Measurements from ENCODE around the gene KIF25. TPM values are rescaled to one million over a fixed set of nuclear protein-coding genes. Genes with fewer than 3 reads are reported as not detected.
A peak's percentile ranks its signal among the peaks of the same experiment; 100 is the strongest.
"Not testable (repeated sequence)": the region's sequence is repeated elsewhere in the genome, so short reads cannot be mapped to it uniquely, and the experiment has no call there.

KIF25 gene
- total and polyA plus RNA-seq, 4 donors = 0.72 to 0.79 TPM; not detected in 2

GRCh38 chr6:167970230-167970629 is 27.2 kb upstream of the KIF25 start:
- Histone ChIP-seq H3K27ac (ENCODE audit: low read depth in 1 of 2, low read length in 2 of 2) (no peak overlapping the region), H3K4me1 (ENCODE audit: control insufficient read depth in 1 of 2, insufficient read depth in 2 of 2, low read length in 2 of 2) (no peaks in the 10 kb centered on the region), H3K36me3 (ENCODE audit: control insufficient read depth in 1 of 2, insufficient read depth in 2 of 2, low read length in 1 of 2) (peaks cover 5 to 9% of the 10 kb centered on the region in 2 donors), H3K9me3 (ENCODE audit: control insufficient read depth, low read length) (no peaks in the 10 kb centered on the region), H3K4me3 (ENCODE audit: low read length in 2 of 2) (no peak overlapping the region), H3K27me3 (ENCODE audit: control insufficient read depth in 1 of 2, insufficient read depth in 2 of 2, low read length in 1 of 2) (no peaks in the 10 kb centered on the region)
- ATAC-seq (ENCODE audit: low FRiP score) (no peak), DNase-seq (no peak)
- 89% methylated on average over 10 of the region's 10 CpGs for whole genome bisulfite sequencing, 2 donors
- intact Hi-C loops (cut with DNase I) = no loop called here

GRCh38 chr6:167972193-167972592 is 25.3 kb upstream of the KIF25 start:
- H3K9me3 ChIP-seq (ENCODE audit: control insufficient read depth, low read length) = no peaks in the 10 kb centered on the region
- no peaks in the 10 kb centered on the region for H3K4me1 ChIP-seq (ENCODE audit: control insufficient read depth in 1 of 2, insufficient read depth in 2 of 2, low read length in 2 of 2)
- no peak overlapping the region for H3K4me3 ChIP-seq (ENCODE audit: low read length in 2 of 2)
- no peak for ATAC-seq (ENCODE audit: low FRiP score)
- intact Hi-C loops (cut with DNase I) = no loop called here
- no peak for DNase-seq
- no peaks in the 10 kb centered on the region for H3K27me3 ChIP-seq (ENCODE audit: control insufficient read depth in 1 of 2, insufficient read depth in 2 of 2, low read length in 1 of 2)
- H3K36me3 ChIP-seq (ENCODE audit: control insufficient read depth in 1 of 2, insufficient read depth in 2 of 2, low read length in 1 of 2) = peaks cover 0 to 4% of the 10 kb centered on the region in 2 donors
- no peak overlapping the region for H3K27ac ChIP-seq (ENCODE audit: low read depth in 1 of 2, low read length in 2 of 2)
- 94 to 95% methylated on average over 10 of the region's 10 CpGs for WGBS, 2 donors

GRCh38 chr6:167973148-167973885 is 24.2 kb upstream of the KIF25 start:
- 84 to 86% methylated on average over 9 of the region's 9 CpGs for WGBS, 2 donors
- no peaks in the 10 kb centered on the region for H3K9me3 ChIP-seq (ENCODE audit: control insufficient read depth, low read length)
- peaks cover 0 to 1% of the 10 kb centered on the region in 2 donors for H3K36me3 ChIP-seq (ENCODE audit: control insufficient read depth in 1 of 2, insufficient read depth in 2 of 2, low read length in 1 of 2)
- H3K27me3 ChIP-seq (ENCODE audit: control insufficient read depth in 1 of 2, insufficient read depth in 2 of 2, low read length in 1 of 2) = no peaks in the 10 kb centered on the region
- DNase-seq (no peak), ATAC-seq (ENCODE audit: low FRiP score) (peak; percentile 26)
- H3K4me1 ChIP-seq (ENCODE audit: control insufficient read depth in 1 of 2, insufficient read depth in 2 of 2, low read length in 2 of 2) = no peaks in the 10 kb centered on the region
- H3K27ac ChIP-seq (ENCODE audit: low read depth in 1 of 2, low read length in 2 of 2) = no peak overlapping the region
- H3K4me3 ChIP-seq (ENCODE audit: low read length in 2 of 2) = no peak overlapping the region
- intact Hi-C loops (cut with DNase I) = no loop called here

GRCh38 chr6:167974640-167975344 is 22.7 kb upstream of the KIF25 start:
- H3K36me3 ChIP-seq (ENCODE audit: control insufficient read depth in 1 of 2, insufficient read depth in 2 of 2, low read length in 1 of 2) = no peaks in the 10 kb centered on the region
- no peak for ATAC-seq (ENCODE audit: low FRiP score)
- no peaks in the 10 kb centered on the region for H3K27me3 ChIP-seq (ENCODE audit: control insufficient read depth in 1 of 2, insufficient read depth in 2 of 2, low read length in 1 of 2)
- no peaks in the 10 kb centered on the region for H3K9me3 ChIP-seq (ENCODE audit: control insufficient read depth, low read length)
- no peak for DNase-seq
- 67 to 75% methylated on average over 12 of the region's 12 CpGs for WGBS, 2 donors
- no peaks in the 10 kb centered on the region for H3K4me1 ChIP-seq (ENCODE audit: control insufficient read depth in 1 of 2, insufficient read depth in 2 of 2, low read length in 2 of 2)
- H3K27ac ChIP-seq (ENCODE audit: low read depth in 1 of 2, low read length in 2 of 2) = no peak overlapping the region
- no peak overlapping the region for H3K4me3 ChIP-seq (ENCODE audit: low read length in 2 of 2)
- intact Hi-C loops (cut with DNase I) = no loop called here

- H3K27me3 ChIP-seq (ENCODE audit: control insufficient read depth in 1 of 2, insufficient read depth in 2 of 2, low read length in 1 of 2) = no peaks in the 10 kb centered on the region
- no peak overlapping the region for H3K27ac ChIP-seq (ENCODE audit: low read depth in 1 of 2, low read length in 2 of 2)
- 86 to 91% methylated on average over 19 of the region's 19 CpGs for WGBS, 2 donors
- H3K4me3 ChIP-seq (ENCODE audit: low read length in 2 of 2) = no peak overlapping the region
- H3K36me3 ChIP-seq (ENCODE audit: control insufficient read depth in 1 of 2, insufficient read depth in 2 of 2, low read length in 1 of 2) = no peaks in the 10 kb centered on the region
- no peak for DNase-seq
- ATAC-seq (ENCODE audit: low FRiP score) = no peak
- intact Hi-C loops (cut with DNase I) = no loop called here
- H3K4me1 ChIP-seq (ENCODE audit: control insufficient read depth in 1 of 2, insufficient read depth in 2 of 2, low read length in 2 of 2) = no peaks in the 10 kb centered on the region
- no peaks in the 10 kb centered on the region for H3K9me3 ChIP-seq (ENCODE audit: control insufficient read depth, low read length)
Measured at GRCh38 chr6:167975458-167975857, 22.0 kb upstream of the KIF25 start.

- DNase-seq; H3K36me3 ChIP-seq (ENCODE audit: control insufficient read depth in 1 of 2, insufficient read depth in 2 of 2, low read length in 1 of 2); H3K9me3 ChIP-seq (ENCODE audit: control insufficient read depth, low read length); intact Hi-C loops (cut with DNase I); H3K27ac ChIP-seq (ENCODE audit: low read depth in 1 of 2, low read length in 2 of 2); H3K27me3 ChIP-seq (ENCODE audit: control insufficient read depth in 1 of 2, insufficient read depth in 2 of 2, low read length in 1 of 2); H3K4me1 ChIP-seq (ENCODE audit: control insufficient read depth in 1 of 2, insufficient read depth in 2 of 2, low read length in 2 of 2); H3K4me3 ChIP-seq (ENCODE audit: low read length in 2 of 2); ATAC-seq (ENCODE audit: low FRiP score): not testable (repeated sequence)
Measured at GRCh38 chr6:167976116-167976657, 21.3 kb upstream of the KIF25 start.

GRCh38 chr6:167976708-167977107 is 20.8 kb upstream of the KIF25 start:
- DNase-seq (no peak), ATAC-seq (ENCODE audit: low FRiP score) (no peak)
- no peak overlapping the region for H3K27ac ChIP-seq (ENCODE audit: low read depth in 1 of 2, low read length in 2 of 2)
- H3K9me3 ChIP-seq (ENCODE audit: control insufficient read depth, low read length) = no peaks in the 10 kb centered on the region
- no peaks in the 10 kb centered on the region for H3K36me3 ChIP-seq (ENCODE audit: control insufficient read depth in 1 of 2, insufficient read depth in 2 of 2, low read length in 1 of 2)
- WGBS, 2 donors = 94 to 96% methylated on average over 20 to 27 of the region's 27 CpGs
- intact Hi-C loops (cut with DNase I) = no loop called here
- no peaks in the 10 kb centered on the region for H3K27me3 ChIP-seq (ENCODE audit: control insufficient read depth in 1 of 2, insufficient read depth in 2 of 2, low read length in 1 of 2)
- no peaks in the 10 kb centered on the region for H3K4me1 ChIP-seq (ENCODE audit: control insufficient read depth in 1 of 2, insufficient read depth in 2 of 2, low read length in 2 of 2)
- no peak overlapping the region for H3K4me3 ChIP-seq (ENCODE audit: low read length in 2 of 2)

GRCh38 chr6:167977717-167978467 is 19.6 kb upstream of the KIF25 start:
- Histone ChIP-seq H3K4me1 (ENCODE audit: control insufficient read depth in 1 of 2, insufficient read depth in 2 of 2, low read length in 2 of 2) (no peaks in the 10 kb centered on the region), H3K9me3 (ENCODE audit: control insufficient read depth, low read length) (no peaks in the 10 kb centered on the region), H3K27me3 (ENCODE audit: control insufficient read depth in 1 of 2, insufficient read depth in 2 of 2, low read length in 1 of 2) (no peaks in the 10 kb centered on the region), H3K36me3 (ENCODE audit: control insufficient read depth in 1 of 2, insufficient read depth in 2 of 2, low read length in 1 of 2) (no peaks in the 10 kb centered on the region), H3K4me3 (ENCODE audit: low read length in 2 of 2) (no peak overlapping the region), H3K27ac (ENCODE audit: low read depth in 1 of 2, low read length in 2 of 2) (no peak overlapping the region)
- no peak for ATAC-seq (ENCODE audit: low FRiP score)
- intact Hi-C loops (cut with DNase I) = no loop called here
- DNase-seq = peak in 1 of 2 donors; percentile 58
- WGBS, 2 donors = 93 to 95% methylated on average over 43 of the region's 43 CpGs
